ENCODE results near the gene CABP4.

GRCh38 chr11:67463186-67463585 is 8.0 kb downstream of the CABP4 start:
- TF ChIP-seq CTCF (IDR thresholded peaks at IDR 0.05; ENCODE audit: extremely low read depth in 1 of 2, insufficient read depth in 1 of 2, low read depth in 1 of 2, low read length in 2 of 2) (no peak), POLR2A (IDR thresholded peaks at IDR 0.05; ENCODE audit: low read depth, low read length) (no peak), MYC (IDR thresholded peaks at IDR 0.05; ENCODE audit: low read depth, low read length) (no peak), EZH2 (IDR thresholded peaks at IDR 0.05; ENCODE audit: borderline replicate concordance, low read depth, low read length, severe bottlenecking) (no peak), POLR2AphosphoS5 (IDR thresholded peaks at IDR 0.05; ENCODE audit: insufficient read depth, low read depth, low read length) (no peak)
